ENCODE data around the gene IL4I1. TPM values are rescaled to one million over a fixed set of nuclear protein-coding genes. Genes with fewer than 3 reads are reported as not detected.

IL4I1 gene
- total RNA-seq, 1 donor from 2014 or later = 0.90 TPM

DNA sequence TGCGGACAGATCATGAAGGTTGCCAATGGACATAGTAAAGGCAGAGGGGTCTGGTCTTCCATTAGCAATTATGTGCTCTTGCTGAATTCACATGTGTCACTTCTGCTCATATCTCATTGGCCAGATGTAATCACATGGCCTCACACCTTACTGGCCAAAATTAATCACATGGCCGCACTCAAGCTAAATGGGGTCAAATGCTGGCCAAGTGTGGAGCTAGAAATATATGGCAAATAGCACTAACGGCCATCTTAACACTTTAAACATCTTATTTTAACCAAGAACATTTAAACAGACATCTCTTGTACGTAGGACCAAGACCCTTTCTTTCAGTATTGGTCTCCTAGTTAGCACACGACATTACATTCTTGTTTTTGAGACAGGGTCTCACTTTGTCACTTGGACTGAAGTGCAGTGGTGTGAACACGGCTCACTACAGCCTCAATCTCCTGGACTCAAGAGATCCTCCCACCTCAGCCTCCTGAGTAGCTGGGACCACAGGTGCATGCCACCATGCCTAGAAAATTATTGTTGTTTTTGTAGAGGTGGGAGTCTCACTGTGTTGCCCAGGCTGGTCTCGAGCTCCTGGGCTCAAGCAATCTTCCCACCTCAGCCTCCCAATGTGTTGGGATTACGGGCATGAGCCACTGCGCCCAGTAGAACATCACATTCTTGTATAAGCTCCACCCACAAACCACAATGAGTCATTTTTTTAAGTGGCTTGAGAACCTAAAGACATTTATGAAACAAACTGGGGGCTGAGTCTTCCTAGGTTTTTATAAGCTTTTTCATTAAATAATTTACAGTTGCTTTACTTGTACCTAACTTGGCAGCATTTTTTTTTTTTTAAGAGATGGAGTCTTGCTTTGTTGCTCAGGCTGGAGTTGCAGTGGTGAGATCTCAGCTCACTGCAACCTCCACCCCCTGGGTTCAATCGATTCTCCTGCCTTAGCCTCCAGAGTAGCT, 48.7 kb downstream of the IL4I1 start:
- peaks cover 25% of the 10 kb centered on the region for H3K36me3 Mint-ChIP-seq (ENCODE audit: low read depth, unreplicated experiment)
- no peak overlapping the region for H3K27ac Mint-ChIP-seq (ENCODE audit: unreplicated experiment)
- TF ChIP-seq, protein P1, sequence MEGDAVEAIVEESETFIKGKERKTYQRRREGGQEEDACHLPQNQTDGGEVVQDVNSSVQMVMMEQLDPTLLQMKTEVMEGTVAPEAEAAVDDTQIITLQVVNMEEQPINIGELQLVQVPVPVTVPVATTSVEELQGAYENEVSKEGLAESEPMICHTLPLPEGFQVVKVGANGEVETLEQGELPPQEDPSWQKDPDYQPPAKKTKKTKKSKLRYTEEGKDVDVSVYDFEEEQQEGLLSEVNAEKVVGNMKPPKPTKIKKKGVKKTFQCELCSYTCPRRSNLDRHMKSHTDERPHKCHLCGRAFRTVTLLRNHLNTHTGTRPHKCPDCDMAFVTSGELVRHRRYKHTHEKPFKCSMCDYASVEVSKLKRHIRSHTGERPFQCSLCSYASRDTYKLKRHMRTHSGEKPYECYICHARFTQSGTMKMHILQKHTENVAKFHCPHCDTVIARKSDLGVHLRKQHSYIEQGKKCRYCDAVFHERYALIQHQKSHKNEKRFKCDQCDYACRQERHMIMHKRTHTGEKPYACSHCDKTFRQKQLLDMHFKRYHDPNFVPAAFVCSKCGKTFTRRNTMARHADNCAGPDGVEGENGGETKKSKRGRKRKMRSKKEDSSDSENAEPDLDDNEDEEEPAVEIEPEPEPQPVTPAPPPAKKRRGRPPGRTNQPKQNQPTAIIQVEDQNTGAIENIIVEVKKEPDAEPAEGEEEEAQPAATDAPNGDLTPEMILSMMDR (IDR thresholded peaks at IDR 0.05; ENCODE audit: unreplicated experiment) = no peak
- DNase-seq (ENCODE audit: low spot score) = no peak
- H3K27me3 Mint-ChIP-seq (ENCODE audit: unreplicated experiment) = peaks cover 24% of the 10 kb centered on the region
- peaks cover 21% of the 10 kb centered on the region for H3K4me1 Mint-ChIP-seq (ENCODE audit: unreplicated experiment)
- H3K9me3 Mint-ChIP-seq (ENCODE audit: unreplicated experiment) = no peaks in the 10 kb centered on the region
- peak overlapping the region; percentile 87 for H3K4me3 Mint-ChIP-seq (ENCODE audit: unreplicated experiment)

DNA sequence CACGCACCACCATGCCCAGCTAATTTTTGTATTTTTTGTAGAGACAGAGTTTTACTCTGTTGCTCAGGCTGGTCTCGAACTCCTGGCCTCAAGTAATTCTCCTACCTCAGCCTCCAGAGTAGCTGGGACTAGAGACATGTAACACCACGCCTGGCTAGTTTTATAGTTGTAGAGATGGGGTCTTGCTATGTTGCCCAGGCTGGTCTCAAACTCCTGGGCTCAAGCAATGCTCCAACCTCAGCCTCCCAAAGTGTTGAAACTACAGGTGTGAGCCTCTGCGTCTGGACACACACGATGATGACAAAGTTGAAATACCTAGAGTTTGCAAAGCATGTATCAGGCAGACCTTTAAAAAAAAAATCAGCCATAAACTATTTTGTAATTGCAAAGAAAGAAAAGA, 50.3 kb downstream of the IL4I1 start:
- no peak overlapping the region for H3K4me3 Mint-ChIP-seq (ENCODE audit: unreplicated experiment)
- H3K27me3 Mint-ChIP-seq (ENCODE audit: unreplicated experiment) = peaks cover 17% of the 10 kb centered on the region
- H3K36me3 Mint-ChIP-seq (ENCODE audit: low read depth, unreplicated experiment) = peaks cover 16% of the 10 kb centered on the region
- DNase-seq (ENCODE audit: low spot score) = no peak
- TF ChIP-seq, protein P1 (IDR thresholded peaks at IDR 0.05; ENCODE audit: unreplicated experiment) = no peak
- H3K27ac Mint-ChIP-seq (ENCODE audit: unreplicated experiment) = no peak overlapping the region
- H3K4me1 Mint-ChIP-seq (ENCODE audit: unreplicated experiment) = peaks cover 10% of the 10 kb centered on the region
- no peaks in the 10 kb centered on the region for H3K9me3 Mint-ChIP-seq (ENCODE audit: unreplicated experiment)

DNA sequence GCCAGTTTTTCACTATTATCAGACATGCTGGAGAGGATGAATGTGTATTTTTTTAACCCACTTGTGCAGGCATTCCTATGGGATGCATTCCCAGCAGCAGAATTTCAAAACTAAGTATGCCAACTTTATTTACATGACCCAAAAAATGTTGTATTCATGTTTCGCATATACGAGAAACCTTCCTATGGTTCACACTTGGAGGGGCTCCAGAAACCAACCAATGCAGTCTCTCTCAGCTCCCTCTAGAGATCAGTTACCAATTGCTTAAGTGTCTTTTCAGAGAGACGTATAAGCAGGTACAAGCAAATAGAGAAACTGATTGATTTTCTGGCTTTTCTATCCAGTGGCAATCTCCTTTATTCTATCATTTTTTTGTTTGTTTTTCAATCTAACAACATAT, 51.3 kb downstream of the IL4I1 start:
- no peak for DNase-seq (ENCODE audit: low spot score)
- Mint-ChIP-seq H3K27me3 (ENCODE audit: unreplicated experiment) (peaks cover 14% of the 10 kb centered on the region), H3K4me1 (ENCODE audit: unreplicated experiment) (peaks cover 10% of the 10 kb centered on the region), H3K27ac (ENCODE audit: unreplicated experiment) (no peak overlapping the region), H3K36me3 (ENCODE audit: low read depth, unreplicated experiment) (peaks cover 20% of the 10 kb centered on the region), H3K4me3 (ENCODE audit: unreplicated experiment) (no peak overlapping the region), H3K9me3 (ENCODE audit: unreplicated experiment) (no peaks in the 10 kb centered on the region)
- TF ChIP-seq, protein P1 (IDR thresholded peaks at IDR 0.05; ENCODE audit: unreplicated experiment) = no peak

DNA sequence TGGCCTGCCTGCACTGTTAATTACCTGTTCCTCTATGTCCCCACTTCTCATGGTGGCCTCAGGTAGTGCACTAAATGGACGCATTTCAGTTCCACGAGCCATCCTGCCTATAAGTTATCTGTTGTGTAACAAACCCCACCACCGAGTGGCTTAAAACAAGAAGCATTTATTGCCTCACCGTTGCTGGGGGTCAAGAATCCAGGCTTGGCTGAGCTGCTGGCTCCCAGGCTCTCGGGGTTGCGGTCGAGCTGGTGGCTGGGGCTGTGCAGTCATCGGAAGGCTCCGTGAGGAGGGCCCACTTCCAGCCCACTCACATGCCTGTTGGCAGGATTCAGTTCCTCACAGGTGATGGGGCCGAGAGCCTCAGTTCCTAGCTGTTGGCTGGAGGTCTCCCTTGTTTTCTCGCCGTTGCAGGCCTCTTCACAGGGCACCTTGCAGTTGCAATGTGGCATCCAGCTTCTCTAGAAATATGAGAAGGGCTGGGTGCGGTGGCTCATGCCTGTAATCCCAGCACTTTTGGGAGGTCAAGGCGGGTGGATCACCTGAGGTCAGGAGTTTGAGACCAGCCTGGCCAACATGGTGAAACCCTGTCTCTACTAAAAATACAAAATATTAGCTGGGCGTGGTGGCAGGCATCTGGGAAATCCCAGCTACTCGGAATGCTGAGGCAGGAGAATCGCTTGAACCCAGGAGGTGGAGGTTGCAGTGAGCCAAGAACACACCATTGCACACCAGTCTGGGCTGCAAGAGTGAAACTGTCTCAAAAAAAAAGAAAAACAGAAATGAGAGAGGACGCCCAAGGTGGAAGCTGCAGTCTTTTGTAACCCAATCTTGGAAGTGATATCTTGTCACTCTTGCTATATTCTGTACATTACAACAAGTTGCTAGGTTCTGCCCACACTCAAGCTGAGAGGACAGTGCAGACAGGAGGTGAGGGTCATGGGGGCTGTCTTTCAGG, 52.3 kb downstream of the IL4I1 start:
- TF ChIP-seq, protein P1 (IDR thresholded peaks at IDR 0.05; ENCODE audit: unreplicated experiment) = no peak
- Mint-ChIP-seq H3K4me3 (ENCODE audit: unreplicated experiment) (no peak overlapping the region), H3K9me3 (ENCODE audit: unreplicated experiment) (no peaks in the 10 kb centered on the region), H3K4me1 (ENCODE audit: unreplicated experiment) (peaks cover 4% of the 10 kb centered on the region), H3K36me3 (ENCODE audit: low read depth, unreplicated experiment) (peaks cover 20% of the 10 kb centered on the region), H3K27me3 (ENCODE audit: unreplicated experiment) (peaks cover 9% of the 10 kb centered on the region), H3K27ac (ENCODE audit: unreplicated experiment) (no peak overlapping the region)
- no peak for DNase-seq (ENCODE audit: low spot score)

Measured in endothelial cell (in vitro differentiated cells).